Hepatocyte (in vitro differentiated cells): Measurements from ENCODE around the gene RPTOR. TPM values are rescaled to one million over a fixed set of nuclear protein-coding genes. Genes with fewer than 3 reads are reported as not detected.

Experiments
- DNase-seq: peaks from one replicate; pipeline ENCODE4 v3.0.0-alpha.2; 2016; ENCODE audit warnings: low spot score
- H2AFZ ChIP-seq: fragments of 200-600 bp; sonication (generic); 2 replicates; pipeline ENCODE4 v1.6.0; 2016; ENCODE audit warnings: antibody characterized with exemption, mild to moderate bottlenecking
- H3K27ac ChIP-seq: fragments of 200-600 bp; sonication (generic); 2 replicates; pipeline ENCODE4 v1.5.1; 2016; ENCODE audit warnings: mild to moderate bottlenecking
- H3K27me3 ChIP-seq: fragments of 200-600 bp; sonication (generic); 2 replicates; pipeline ENCODE4 v1.6.1; 2016
- H3K36me3 ChIP-seq: fragments of 200-600 bp; sonication (generic); replicated peaks from 2 replicates; pipeline ENCODE4 v1.5.1; 2016; ENCODE audit warnings: low read depth; ENCODE audit not compliant: insufficient read depth
- H3K4me1 ChIP-seq: fragments of 200-600 bp; sonication (generic); 2 replicates; pipeline ENCODE4 v1.5.1; 2016; ENCODE audit warnings: mild to moderate bottlenecking, moderate library complexity; ENCODE audit not compliant: insufficient read depth
- H3K4me2 ChIP-seq: fragments of 200-600 bp; sonication (generic); 2 replicates; pipeline ENCODE4 v1.6.0; 2016
- H3K4me3 ChIP-seq: fragments of 200-600 bp; sonication (generic); 2 replicates; pipeline ENCODE4 v1.5.1; 2016; ENCODE audit warnings: mild to moderate bottlenecking
- H3K79me2 ChIP-seq: fragments of 200-600 bp; sonication (generic); 2 replicates; pipeline ENCODE4 v1.6.0; 2017; ENCODE audit warnings: mild to moderate bottlenecking
- H3K9me2 ChIP-seq: fragments of 200-600 bp; sonication (generic); replicated peaks from 2 replicates; pipeline ENCODE4 v1.6.0; 2017; ENCODE audit warnings: mild to moderate bottlenecking; ENCODE audit not compliant: insufficient read depth
- H3K9me3 ChIP-seq: fragments of 200-600 bp; sonication (generic); 2 replicates; pipeline ENCODE4 v1.5.1; 2016; ENCODE audit warnings: low read depth, mild to moderate bottlenecking
- H4K20me1 ChIP-seq: fragments of 200-600 bp; sonication (generic); 2 replicates; pipeline ENCODE4 v1.6.0; 2016; ENCODE audit warnings: mild to moderate bottlenecking; ENCODE audit not compliant: insufficient read depth, poor library complexity, severe bottlenecking
- EZH2 ChIP-seq: fragments of 200-600 bp; sonication (generic); IDR thresholded peaks from 2 replicates; pipeline ENCODE4 v1.6.1; 2016; ENCODE audit warnings: antibody characterized with exemption, mild to moderate bottlenecking, borderline replicate concordance
- EZH2phosphoT487 ChIP-seq: fragments of 200-600 bp; sonication (generic); IDR thresholded peaks from one replicate; pipeline ENCODE4 v1.6.1; 2018; ENCODE audit warnings: antibody characterized with exemption, mild to moderate bottlenecking, low read depth, moderate library complexity; ENCODE audit not compliant: unreplicated experiment, severe bottlenecking
- WGBS: methylation state at CpG from one replicate; pipeline ENCODE4 v1.1.6; 2016; ENCODE audit warnings: low lambda C conversion rate; ENCODE audit errors: missing lambda C conversion rate; 5-methylcytosine and 5-hydroxymethylcytosine counted together
- polyA plus RNA-seq: library from polyadenylated mRNA; unstranded; fragments of >200 nt; fragmentation: Nextera tagmentation; extraction: Ambion mirVana; gene quantifications from 2 replicates; pipeline ENCODE4 v1.2.1, GENCODE V29; 2016
- total RNA-seq: library from RNA; depleted of rRNA; stranded (reverse); fragments of >200 nt; gene quantifications from 2 replicates; pipeline ENCODE4 v1.2.3, GENCODE V29; 2014
- TF ChIP-seq, protein P1 (sequence below): fragments of 200-600 bp; sonication (generic); IDR thresholded peaks from 2 replicates; pipeline ENCODE4 v1.5.1; 2016; ENCODE audit warnings: antibody characterized with exemption, mild to moderate bottlenecking; ENCODE audit not compliant: poor library complexity

RPTOR gene
- total and polyA plus RNA-seq, 2 experiments from 2014 or later = 14.1 to 20.6 TPM

DNA sequence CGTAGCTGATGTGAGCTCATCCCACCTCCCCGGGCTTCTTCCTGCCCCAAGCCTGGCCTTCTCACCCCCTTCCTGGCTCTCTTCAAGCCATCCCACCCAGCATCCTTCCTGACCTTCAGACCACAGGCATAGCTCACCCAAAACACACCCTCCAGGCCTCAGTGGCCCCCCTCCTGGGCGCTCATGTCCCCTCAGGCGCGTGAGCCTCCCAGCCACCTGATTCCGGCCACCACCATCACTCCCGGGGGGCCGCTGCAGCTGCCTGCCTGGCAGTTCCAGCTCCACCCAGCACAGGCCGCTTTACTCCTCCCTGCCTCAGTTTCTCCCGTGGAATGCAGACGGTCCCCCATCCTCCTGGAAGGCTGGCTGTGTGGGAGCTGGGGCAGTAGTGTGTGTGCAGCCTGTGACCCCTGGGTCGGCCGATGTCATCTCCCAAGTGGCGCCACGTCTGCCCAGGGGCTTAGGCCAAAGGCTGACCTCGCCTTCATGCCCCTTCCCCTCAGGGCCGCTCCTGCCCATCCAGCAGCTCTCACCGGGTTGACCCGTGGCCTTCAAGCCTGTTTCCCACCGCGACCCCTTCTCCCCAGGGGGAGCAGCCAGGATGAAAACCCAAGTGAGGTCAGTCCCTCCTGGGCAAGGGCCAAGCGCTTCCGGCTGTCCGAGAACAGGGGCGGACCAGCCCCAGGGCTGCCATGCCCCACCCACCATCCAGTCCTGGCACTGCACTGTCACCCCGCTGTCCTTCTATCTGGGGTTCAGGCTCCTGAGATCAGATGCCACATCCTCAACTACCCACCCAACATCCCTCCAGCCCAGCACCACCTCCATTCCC, 435.1 kb downstream of the RPTOR start:
- Histone ChIP-seq H3K27ac (no peak overlapping the region), H3K9me2 (no peaks in the 10 kb centered on the region), H3K4me2 (no peak overlapping the region), H3K4me3 (no peak overlapping the region), H3K36me3 (no peaks in the 10 kb centered on the region), H2AFZ (no peak overlapping the region), H3K9me3 (no peaks in the 10 kb centered on the region), H4K20me1 (no peaks in the 10 kb centered on the region), H3K79me2 (no peaks in the 10 kb centered on the region), H3K27me3 (peaks cover 4% of the 10 kb centered on the region), H3K4me1 (peaks cover 5% of the 10 kb centered on the region)
- 96% methylated on average over 18 of the region's 26 CpGs for WGBS
- DNase-seq = no peak
- TF ChIP-seq EZH2phosphoT487 = no peak
- TF ChIP-seq, protein P1, sequence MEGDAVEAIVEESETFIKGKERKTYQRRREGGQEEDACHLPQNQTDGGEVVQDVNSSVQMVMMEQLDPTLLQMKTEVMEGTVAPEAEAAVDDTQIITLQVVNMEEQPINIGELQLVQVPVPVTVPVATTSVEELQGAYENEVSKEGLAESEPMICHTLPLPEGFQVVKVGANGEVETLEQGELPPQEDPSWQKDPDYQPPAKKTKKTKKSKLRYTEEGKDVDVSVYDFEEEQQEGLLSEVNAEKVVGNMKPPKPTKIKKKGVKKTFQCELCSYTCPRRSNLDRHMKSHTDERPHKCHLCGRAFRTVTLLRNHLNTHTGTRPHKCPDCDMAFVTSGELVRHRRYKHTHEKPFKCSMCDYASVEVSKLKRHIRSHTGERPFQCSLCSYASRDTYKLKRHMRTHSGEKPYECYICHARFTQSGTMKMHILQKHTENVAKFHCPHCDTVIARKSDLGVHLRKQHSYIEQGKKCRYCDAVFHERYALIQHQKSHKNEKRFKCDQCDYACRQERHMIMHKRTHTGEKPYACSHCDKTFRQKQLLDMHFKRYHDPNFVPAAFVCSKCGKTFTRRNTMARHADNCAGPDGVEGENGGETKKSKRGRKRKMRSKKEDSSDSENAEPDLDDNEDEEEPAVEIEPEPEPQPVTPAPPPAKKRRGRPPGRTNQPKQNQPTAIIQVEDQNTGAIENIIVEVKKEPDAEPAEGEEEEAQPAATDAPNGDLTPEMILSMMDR = no peak
- no peak for TF ChIP-seq EZH2

DNA sequence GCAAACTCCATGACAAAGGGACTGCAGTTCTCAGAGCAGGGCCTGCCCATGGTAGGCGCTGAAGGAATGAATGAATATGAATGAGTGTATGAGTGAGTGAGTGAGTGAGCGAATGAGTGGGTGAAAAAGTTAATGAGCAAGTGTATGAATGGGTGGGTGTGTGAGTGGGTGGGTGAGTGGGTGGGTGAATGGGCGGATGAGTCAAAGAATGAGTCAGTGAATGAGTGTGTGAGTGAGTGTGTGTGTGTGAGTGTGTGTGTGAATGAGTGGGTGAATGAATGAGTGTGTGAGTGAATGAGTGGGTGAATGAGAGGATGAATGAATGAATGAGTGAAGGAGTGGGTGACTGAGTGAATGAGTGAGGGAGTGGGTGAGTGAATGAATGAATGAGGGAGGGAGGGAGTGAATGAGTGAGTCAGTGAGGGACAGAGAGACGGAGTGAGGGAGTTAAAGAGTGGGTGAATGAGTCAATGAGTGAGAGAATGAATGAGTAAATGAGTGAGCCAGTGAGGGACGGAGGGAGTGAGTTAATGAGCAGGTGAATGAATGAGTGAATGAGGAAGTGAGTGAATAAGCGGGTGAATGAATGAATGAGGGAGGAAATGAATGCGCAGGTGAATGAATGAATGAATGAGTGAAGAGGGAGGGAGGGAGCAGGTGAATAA, 435.9 kb downstream of the RPTOR start:
- H3K9me3 ChIP-seq = no peaks in the 10 kb centered on the region
- no peaks in the 10 kb centered on the region for H3K79me2 ChIP-seq
- peak overlapping the region; percentile 88 for H3K4me2 ChIP-seq
- WGBS = 61% methylated on average over 7 of the region's 7 CpGs
- no peaks in the 10 kb centered on the region for H3K9me2 ChIP-seq
- no peaks in the 10 kb centered on the region for H3K27me3 ChIP-seq
- DNase-seq = no peak
- H3K4me3 ChIP-seq = no peak overlapping the region
- H4K20me1 ChIP-seq = no peaks in the 10 kb centered on the region
- peaks cover 5% of the 10 kb centered on the region for H3K4me1 ChIP-seq
- no peak overlapping the region for H3K27ac ChIP-seq
- H3K36me3 ChIP-seq = no peaks in the 10 kb centered on the region
- H2AFZ ChIP-seq = no peak overlapping the region
- TF ChIP-seq EZH2 (no peak), EZH2phosphoT487 (no peak)
- TF ChIP-seq, protein P1 = no peak

DNA sequence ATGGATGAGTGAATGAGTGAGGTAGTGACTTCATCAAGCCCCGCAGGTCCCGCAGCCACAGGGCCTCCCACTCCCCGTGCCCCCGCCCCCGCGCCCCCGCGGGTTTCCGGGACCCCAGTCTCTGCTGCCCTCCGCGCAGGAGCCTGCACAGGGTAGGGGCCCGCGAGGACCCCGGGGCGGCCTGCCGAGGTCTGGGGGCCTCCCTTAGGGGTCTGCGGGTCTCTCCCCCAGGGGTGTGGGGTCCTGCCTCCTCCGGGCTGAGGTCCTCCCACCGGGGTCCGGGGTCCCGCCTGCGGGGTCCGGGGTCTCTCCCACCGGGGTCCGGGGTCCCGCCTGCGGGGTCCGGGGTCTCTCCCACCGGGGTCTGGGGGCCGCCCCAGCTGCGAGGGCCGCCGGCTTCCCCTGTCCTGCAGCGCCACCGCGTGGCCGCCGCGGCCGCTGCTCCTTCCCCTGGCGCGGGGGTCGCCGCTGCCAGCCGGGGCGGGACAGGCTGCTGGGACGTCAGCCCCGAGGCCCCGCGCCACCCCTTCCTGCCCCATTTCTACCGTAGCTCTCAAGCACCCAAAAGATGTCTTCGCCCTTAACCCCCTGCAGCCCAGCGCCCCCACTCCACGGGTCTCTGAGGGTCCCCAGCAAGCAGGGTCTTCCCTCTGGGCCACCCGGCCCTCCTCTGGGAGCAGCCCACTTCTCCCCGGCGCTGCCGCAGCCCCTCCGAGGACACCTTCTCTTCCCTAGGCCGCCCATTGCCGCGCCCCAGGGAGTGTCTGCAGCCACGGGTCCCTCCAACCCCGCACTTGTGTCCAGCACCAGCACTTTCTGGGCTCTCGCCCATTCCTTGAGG, 436.6 kb downstream of the RPTOR start:
- no peak overlapping the region for H3K4me3 ChIP-seq
- H4K20me1 ChIP-seq = no peaks in the 10 kb centered on the region
- H3K27me3 ChIP-seq = no peaks in the 10 kb centered on the region
- no peaks in the 10 kb centered on the region for H3K9me3 ChIP-seq
- H3K9me2 ChIP-seq = no peaks in the 10 kb centered on the region
- H3K36me3 ChIP-seq = no peaks in the 10 kb centered on the region
- H3K79me2 ChIP-seq = no peaks in the 10 kb centered on the region
- peak; percentile 58 for DNase-seq
- TF ChIP-seq, protein P1 = peak; percentile 68
- TF ChIP-seq EZH2 = no peak
- no peak for TF ChIP-seq EZH2phosphoT487
- H3K4me2 ChIP-seq = peak overlapping the region; percentile 88
- H3K4me1 ChIP-seq = peaks cover 5% of the 10 kb centered on the region
- 23% methylated on average over 19 of the region's 65 CpGs for WGBS
- no peak overlapping the region for H3K27ac ChIP-seq
- H2AFZ ChIP-seq = no peak overlapping the region
